Trophoblast cell (in vitro differentiated cells and primary cell): Measurements from ENCODE around the gene EMID1.
A peak's percentile ranks its signal among the peaks of the same experiment; 100 is the strongest.
"Not testable (repeated sequence)": the region's sequence is repeated elsewhere in the genome, so short reads cannot be mapped to it uniquely, and the experiment has no call there.

ENCODE experiments used
- DNase-seq, 2 donors: peaks; one replicate each; pipeline ENCODE4 v3.0.0-alpha.2; 2016
- H2AFZ ChIP-seq: 2 replicates; pipeline ENCODE4 v1.6.1; 2013; ENCODE audit warnings: low read length, moderate library complexity, mild to moderate bottlenecking; ENCODE audit not compliant: insufficient read depth, poor library complexity
- H2AK5ac ChIP-seq: 2 replicates; pipeline ENCODE4 v1.6.1; 2013; ENCODE audit warnings: mild to moderate bottlenecking, low read length
- H2BK120ac ChIP-seq: 2 replicates; pipeline ENCODE4 v1.6.1; 2013; ENCODE audit warnings: low read length, mild to moderate bottlenecking, moderate library complexity; ENCODE audit not compliant: insufficient read depth, poor library complexity
- H2BK12ac ChIP-seq: 2 replicates; pipeline ENCODE4 v1.6.1; 2013; ENCODE audit warnings: mild to moderate bottlenecking, low read length, moderate library complexity
- H2BK5ac ChIP-seq: 2 replicates; pipeline ENCODE4 v1.6.1; 2013; ENCODE audit warnings: low read length, low read depth, moderate library complexity, mild to moderate bottlenecking; ENCODE audit not compliant: poor library complexity
- H3K14ac ChIP-seq: 2 replicates; pipeline ENCODE4 v1.6.1; 2013; ENCODE audit warnings: mild to moderate bottlenecking, low read length
- H3K18ac ChIP-seq: 2 replicates; pipeline ENCODE4 v1.6.1; 2013; ENCODE audit warnings: mild to moderate bottlenecking, low read length
- H3K23ac ChIP-seq: 2 replicates; pipeline ENCODE4 v1.6.1; 2013; ENCODE audit warnings: low read length
- H3K27ac ChIP-seq: 2 replicates; pipeline ENCODE4 v1.5.1; 2013; ENCODE audit warnings: low read depth, mild to moderate bottlenecking, inconsistent platforms, low read length, moderate library complexity
- H3K27me3 ChIP-seq: 2 replicates; pipeline ENCODE4 v1.6.1; 2013; ENCODE audit warnings: inconsistent platforms, mild to moderate bottlenecking, low read length, moderate library complexity; ENCODE audit not compliant: insufficient read depth
- H3K36me3 ChIP-seq, 2 experiments: 1 replicate in 1 of 2; 2 replicates in 1 of 2; pipeline ENCODE4 v1.6.1; 2013; ENCODE audit warnings: low read length in 2 of 2, mild to moderate bottlenecking in 2 of 2, moderate library complexity in 1 of 2; ENCODE audit not compliant: insufficient read depth in 2 of 2, control insufficient read depth in 1 of 2
- H3K4ac ChIP-seq: 2 replicates; pipeline ENCODE4 v1.6.1; 2013; ENCODE audit warnings: low read depth, mild to moderate bottlenecking, low read length, moderate library complexity
- H3K4me1 ChIP-seq, 2 experiments: 1 replicate in 1 of 2; 2 replicates in 1 of 2; pipeline ENCODE4 v1.6.1; 2013; ENCODE audit warnings: low read length in 2 of 2, mild to moderate bottlenecking in 2 of 2, moderate library complexity in 1 of 2; ENCODE audit not compliant: insufficient read depth in 2 of 2, control insufficient read depth in 1 of 2
- H3K4me2 ChIP-seq: 2 replicates; pipeline ENCODE4 v1.6.1; 2013; ENCODE audit warnings: inconsistent platforms, mild to moderate bottlenecking, low read length, moderate library complexity
- H3K4me3 ChIP-seq: 2 replicates; pipeline ENCODE4 v1.5.1; 2013; ENCODE audit warnings: mild to moderate bottlenecking, low read depth, low read length, inconsistent platforms
- H3K79me1 ChIP-seq: one replicate; pipeline ENCODE4 v1.6.1; 2013; ENCODE audit warnings: low read length
- H3K79me2 ChIP-seq: 2 replicates; pipeline ENCODE4 v1.6.1; 2013; ENCODE audit warnings: low read length, mild to moderate bottlenecking; ENCODE audit not compliant: control insufficient read depth, insufficient read depth, poor library complexity
- H3K9ac ChIP-seq: 2 replicates; pipeline ENCODE4 v1.6.1; 2013; ENCODE audit warnings: mild to moderate bottlenecking, low read length
- H3K9me3 ChIP-seq: 2 replicates; pipeline ENCODE4 v1.6.1; 2013; ENCODE audit warnings: low read depth, mild to moderate bottlenecking, control low read depth, inconsistent platforms, low read length; ENCODE audit not compliant: insufficient read depth
- H4K12ac ChIP-seq: 2 replicates; pipeline ENCODE4 v1.6.1; 2013; ENCODE audit warnings: low read depth, mild to moderate bottlenecking, low read length, moderate library complexity
- H4K8ac ChIP-seq: 2 replicates; pipeline ENCODE4 v1.6.1; 2013; ENCODE audit warnings: low read depth, mild to moderate bottlenecking, low read length, moderate library complexity
- H4K91ac ChIP-seq: one replicate; pipeline ENCODE4 v1.6.1; 2013; ENCODE audit warnings: low read depth, mild to moderate bottlenecking, low read length, moderate library complexity
- WGBS: extraction: QIAGEN DNeasy Blood & Tissue Kit; methylation state at CpG from one replicate; pipeline ENCODE4 v1.1.7; 2013; ENCODE audit warnings: missing lambda C conversion rate; ENCODE audit not compliant: insufficient read length, insufficient coverage; ENCODE audit errors: extremely low coverage; 5-methylcytosine and 5-hydroxymethylcytosine counted together

The EMID1 gene

DNA sequence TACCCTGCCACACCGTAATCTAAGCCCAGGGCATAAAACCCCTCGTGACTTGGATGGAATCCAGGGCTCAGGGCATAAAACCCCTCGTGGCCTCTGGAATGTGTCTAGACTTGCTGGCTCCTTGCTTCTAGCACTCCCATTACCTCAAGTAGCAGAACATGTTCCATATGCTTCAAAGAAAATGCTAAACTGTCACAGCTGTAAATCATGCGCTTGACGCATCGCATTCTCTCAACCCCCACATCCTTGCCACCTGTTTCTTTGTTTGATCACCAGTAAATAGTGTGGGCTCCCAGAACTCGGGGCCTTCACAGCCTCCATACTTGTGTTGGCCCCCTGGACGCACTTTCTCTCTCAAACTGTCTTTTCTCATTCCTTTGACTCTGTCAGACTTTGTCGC lies 34.8 kb downstream of the EMID1 start:
- H3K79me1 ChIP-seq = not testable (repeated sequence)
- no CpG with 5 or more reads among the region's 9 CpGs for WGBS

DNA sequence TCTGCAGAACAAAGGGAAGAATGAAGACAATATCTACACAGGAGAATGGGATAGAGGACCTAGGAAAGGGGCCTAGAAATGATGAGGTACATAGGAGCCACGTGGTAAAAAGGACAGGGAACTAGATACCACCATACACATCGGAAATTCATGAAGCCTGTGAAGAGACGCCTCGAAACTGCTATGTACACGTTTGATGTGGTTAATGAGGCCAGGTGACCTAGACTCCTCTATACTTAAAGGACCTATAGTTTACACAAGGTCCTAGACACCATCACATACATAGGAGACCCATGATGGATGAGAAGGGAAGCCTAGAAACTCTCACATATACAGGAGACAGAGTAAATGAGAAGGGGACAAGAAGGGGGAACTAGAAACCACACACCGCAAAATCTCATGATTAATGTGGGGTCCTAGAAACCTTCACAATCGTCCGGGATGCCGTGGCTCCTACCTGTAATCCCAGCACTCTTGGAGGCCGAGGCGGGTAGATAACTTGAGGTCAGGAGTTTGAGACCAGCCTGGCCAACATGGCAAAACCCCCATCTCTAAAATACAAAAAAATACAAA lies 38.3 kb downstream of the EMID1 start:
- Histone ChIP-seq H3K79me1 (no peaks in the 10 kb centered on the region), H2BK12ac (no peak overlapping the region), H2BK120ac (no peak overlapping the region), H3K9ac (no peak overlapping the region), H3K4ac (no peak overlapping the region), H3K27me3 (no peaks in the 10 kb centered on the region), H3K4me1 (no peaks in the 10 kb centered on the region), H3K18ac (no peak overlapping the region), H3K27ac (no peak overlapping the region), H2AFZ (no peak overlapping the region), H3K4me3 (no peak overlapping the region), H3K14ac (no peak overlapping the region), H3K23ac (no peak overlapping the region), H3K36me3 (no peaks in the 10 kb centered on the region), H4K91ac (no peak overlapping the region), H3K9me3 (peaks cover 9% of the 10 kb centered on the region), H4K12ac (no peak overlapping the region), H4K8ac (no peak overlapping the region), H2AK5ac (no peak overlapping the region), H2BK5ac (no peak overlapping the region), H3K79me2 (no peaks in the 10 kb centered on the region), H3K4me2 (no peak overlapping the region)
- no CpG with 5 or more reads among the region's 11 CpGs for WGBS
- no peak for DNase-seq

More for the DNA sequence above, 34.8 kb downstream of the EMID1 start:
- not testable (repeated sequence) for H3K4me3 ChIP-seq, H2AFZ ChIP-seq, H2BK5ac ChIP-seq, H4K12ac ChIP-seq, DNase-seq, H3K4me2 ChIP-seq, H3K36me3 ChIP-seq, H3K18ac ChIP-seq, H2AK5ac ChIP-seq, H3K79me2 ChIP-seq, H2BK12ac ChIP-seq, H4K8ac ChIP-seq, H3K4me1 ChIP-seq, H3K9me3 ChIP-seq, H3K27ac ChIP-seq, H3K4ac ChIP-seq, H3K14ac ChIP-seq, H3K27me3 ChIP-seq, H3K9ac ChIP-seq, H3K23ac ChIP-seq, H2BK120ac ChIP-seq, H4K91ac ChIP-seq

DNA sequence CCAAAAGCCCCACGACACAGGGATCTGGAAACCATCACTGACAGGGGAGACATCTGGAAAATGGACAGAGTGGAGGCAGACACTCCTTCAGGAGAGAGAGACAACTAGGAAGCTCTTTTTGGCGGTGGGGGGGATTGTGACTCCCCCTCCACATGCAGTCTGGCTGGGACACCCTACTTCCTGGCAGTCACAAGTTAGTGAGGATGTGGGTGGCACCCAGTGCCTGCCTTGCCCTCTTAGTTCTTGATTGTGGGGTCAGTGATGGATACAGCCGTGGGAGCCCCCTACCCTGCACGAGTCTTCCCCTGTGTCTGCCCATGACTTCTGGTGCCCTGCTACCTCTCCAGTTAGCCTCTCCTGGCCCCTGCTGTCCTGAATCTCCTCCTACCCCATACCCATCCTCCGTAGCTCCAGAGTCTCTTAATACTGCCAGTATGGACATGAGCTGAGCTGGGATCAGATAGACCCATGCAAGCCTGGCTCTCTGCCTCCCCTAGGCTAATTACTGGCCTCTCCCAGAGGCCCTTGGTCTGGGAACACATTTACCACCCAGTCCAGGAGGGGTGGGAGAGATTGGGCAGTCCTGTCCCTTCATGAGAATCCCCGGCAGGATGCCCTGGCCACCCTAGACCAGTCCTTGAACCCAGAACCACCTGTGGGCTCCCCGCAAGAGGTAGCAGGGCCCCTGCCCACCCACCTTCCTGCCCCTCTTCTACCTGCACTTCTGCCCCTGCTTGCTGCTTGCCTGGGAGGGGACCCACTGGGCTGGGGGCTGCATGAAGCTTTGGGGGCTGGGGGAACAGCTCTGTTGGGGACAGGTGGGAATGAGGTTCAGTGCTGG lies 39.3 kb downstream of the EMID1 start:
- Histone ChIP-seq H4K91ac (no peak overlapping the region), H3K4me1 (no peaks in the 10 kb centered on the region), H3K79me2 (no peaks in the 10 kb centered on the region), H3K23ac (no peak overlapping the region), H3K27ac (no peak overlapping the region), H3K27me3 (no peaks in the 10 kb centered on the region), H3K79me1 (no peaks in the 10 kb centered on the region), H2BK120ac (no peak overlapping the region), H4K8ac (no peak overlapping the region), H2BK12ac (no peak overlapping the region), H2AFZ (no peak overlapping the region), H3K14ac (no peak overlapping the region), H3K4ac (no peak overlapping the region), H3K9ac (no peak overlapping the region), H3K4me3 (no peak overlapping the region), H2AK5ac (no peak overlapping the region), H3K36me3 (no peaks in the 10 kb centered on the region), H3K4me2 (no peak overlapping the region), H3K18ac (no peak overlapping the region), H2BK5ac (no peak overlapping the region), H4K12ac (no peak overlapping the region), H3K9me3 (peaks cover 7% of the 10 kb centered on the region)
- DNase-seq = no peak
- whole genome bisulfite sequencing = no CpG with 5 or more reads among the region's 7 CpGs

DNA sequence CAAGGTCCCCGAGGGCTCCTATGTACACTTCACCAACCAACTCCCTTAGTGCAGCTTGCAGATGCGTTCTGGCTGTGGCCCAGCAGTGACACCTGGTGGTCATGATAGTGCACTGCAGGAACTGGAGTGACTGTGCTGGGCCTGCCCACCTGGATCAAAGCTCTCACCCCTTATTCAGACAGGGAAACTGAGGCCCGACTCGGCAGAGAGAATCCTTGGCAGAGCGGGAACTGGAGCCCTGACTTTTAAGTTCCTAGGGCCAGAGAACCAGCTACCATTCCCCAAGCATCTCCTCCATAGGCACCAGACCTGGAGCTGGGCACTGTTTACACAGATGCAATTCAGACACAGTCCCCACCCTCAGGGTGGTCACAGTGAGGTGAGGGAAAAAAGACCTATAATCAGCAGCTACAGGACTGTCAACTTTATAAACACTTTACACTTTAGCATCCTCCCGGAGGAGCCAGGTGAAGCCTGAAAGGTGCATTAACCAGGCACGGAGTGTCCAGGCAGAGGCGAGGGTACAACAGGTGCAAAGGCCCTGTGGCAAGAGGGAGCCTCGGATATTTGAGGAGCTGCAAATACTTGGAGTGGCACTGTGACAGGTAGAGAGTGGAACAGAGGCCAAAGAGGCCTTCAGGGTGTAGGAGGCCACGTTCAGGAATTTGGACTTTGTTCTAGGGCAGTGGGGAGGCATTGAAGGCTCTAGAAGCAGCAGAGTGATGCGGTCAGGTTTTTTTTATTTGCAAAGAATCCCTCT lies 40.1 kb downstream of the EMID1 start:
- no peak overlapping the region for H3K18ac ChIP-seq
- no peak overlapping the region for H2AFZ ChIP-seq
- H3K4me1 ChIP-seq = no peaks in the 10 kb centered on the region
- no peak overlapping the region for H3K9ac ChIP-seq
- no peaks in the 10 kb centered on the region for H3K36me3 ChIP-seq
- H4K91ac ChIP-seq = no peak overlapping the region
- no peaks in the 10 kb centered on the region for H3K79me1 ChIP-seq
- H2BK12ac ChIP-seq = no peak overlapping the region
- H3K4ac ChIP-seq = no peak overlapping the region
- H2AK5ac ChIP-seq = no peak overlapping the region
- WGBS = no CpG with 5 or more reads among the region's 11 CpGs
- H2BK120ac ChIP-seq = no peak overlapping the region
- peaks cover 7% of the 10 kb centered on the region for H3K9me3 ChIP-seq
- H4K12ac ChIP-seq = no peak overlapping the region
- no peak overlapping the region for H3K14ac ChIP-seq
- no peaks in the 10 kb centered on the region for H3K27me3 ChIP-seq
- DNase-seq = peak; percentile 38 to 73
- H3K23ac ChIP-seq = no peak overlapping the region
- no peak overlapping the region for H4K8ac ChIP-seq
- no peak overlapping the region for H3K4me2 ChIP-seq
- no peak overlapping the region for H2BK5ac ChIP-seq
- H3K79me2 ChIP-seq = no peaks in the 10 kb centered on the region
- no peak overlapping the region for H3K27ac ChIP-seq
- H3K4me3 ChIP-seq = no peak overlapping the region
